ENCODE data around the gene GOSR1. TPM values are rescaled to one million over a fixed set of nuclear protein-coding genes. Genes with fewer than 3 reads are reported as not detected.

Gene GOSR1
- polyA plus RNA-seq, 1 of the 3 experiments (the other 2 are of a cell fraction), result 13.7 TPM

- WGBS (ENCODE audit: low lambda C conversion rate), result 63% methylated on average over 8 of the region's 8 CpGs
Observed at GRCh38 chr17:30557916-30558685, 80.9 kb downstream of the GOSR1 start.

More at GRCh38 chr17:30557916-30558685, 80.9 kb downstream of the GOSR1 start:
- Histone ChIP-seq H3K9ac (no peak overlapping the region), H3K4me1 (ENCODE audit: control insufficient read depth in 1 of 2, insufficient read depth in 2 of 2, low read depth in 1 of 2, low read length in 1 of 2) (no peaks in the 10 kb centered on the region), H2AFZ (ENCODE audit: low read depth) (no peak overlapping the region), H3K4me3 (ENCODE audit: low read depth in 2 of 2, low read length in 1 of 2) (no peak overlapping the region), H3F3A (replicated peaks; ENCODE audit: insufficient read depth) (no peaks in the 10 kb centered on the region), H3K4me2 (no peak overlapping the region), H3K27me3 (ENCODE audit: insufficient read depth) (no peaks in the 10 kb centered on the region), H3K79me2 (ENCODE audit: insufficient read depth) (no peaks in the 10 kb centered on the region), H3K9me2 (no peaks in the 10 kb centered on the region), H3K9me3 (no peaks in the 10 kb centered on the region), H4K20me1 (ENCODE audit: insufficient read depth) (no peaks in the 10 kb centered on the region), H3K27ac (ENCODE audit: low read depth in 2 of 2, low read length in 1 of 2) (no peak overlapping the region), H3K36me3 (replicated peaks in 1 of 2; ENCODE audit: control insufficient read depth in 1 of 2, insufficient read depth in 2 of 2, low read length in 1 of 2) (no peaks in the 10 kb centered on the region)
- CTCF ChIA-PET, result interaction anchor here (1.0 kb wide), 1 partner anchor 46 kb away, joined by 3 read pairs; no protein-coding TSS in a partner anchor
- DNase-seq, result no peak
- POLR2A ChIA-PET, result no interaction called here
- TF ChIP-seq SIN3A (IDR thresholded peaks at IDR 0.05; ENCODE audit: borderline replicate concordance, low read depth, low read length), result no peak
- TF ChIP-seq FOXJ3 (CRISPR knock-in tag; IDR thresholded peaks at IDR 0.05), result no peak
- TF ChIP-seq, protein P1, sequence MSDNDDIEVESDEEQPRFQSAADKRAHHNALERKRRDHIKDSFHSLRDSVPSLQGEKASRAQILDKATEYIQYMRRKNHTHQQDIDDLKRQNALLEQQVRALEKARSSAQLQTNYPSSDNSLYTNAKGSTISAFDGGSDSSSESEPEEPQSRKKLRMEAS (IDR thresholded peaks at IDR 0.05; ENCODE audit: low read depth), result no peak
- TF ChIP-seq GABPA (IDR thresholded peaks at IDR 0.05; ENCODE audit: low read depth), result no peak
- no peak for TF ChIP-seq TEAD4 (IDR thresholded peaks at IDR 0.05; ENCODE audit: borderline replicate concordance, insufficient read depth)
- TF ChIP-seq, protein P2, sequence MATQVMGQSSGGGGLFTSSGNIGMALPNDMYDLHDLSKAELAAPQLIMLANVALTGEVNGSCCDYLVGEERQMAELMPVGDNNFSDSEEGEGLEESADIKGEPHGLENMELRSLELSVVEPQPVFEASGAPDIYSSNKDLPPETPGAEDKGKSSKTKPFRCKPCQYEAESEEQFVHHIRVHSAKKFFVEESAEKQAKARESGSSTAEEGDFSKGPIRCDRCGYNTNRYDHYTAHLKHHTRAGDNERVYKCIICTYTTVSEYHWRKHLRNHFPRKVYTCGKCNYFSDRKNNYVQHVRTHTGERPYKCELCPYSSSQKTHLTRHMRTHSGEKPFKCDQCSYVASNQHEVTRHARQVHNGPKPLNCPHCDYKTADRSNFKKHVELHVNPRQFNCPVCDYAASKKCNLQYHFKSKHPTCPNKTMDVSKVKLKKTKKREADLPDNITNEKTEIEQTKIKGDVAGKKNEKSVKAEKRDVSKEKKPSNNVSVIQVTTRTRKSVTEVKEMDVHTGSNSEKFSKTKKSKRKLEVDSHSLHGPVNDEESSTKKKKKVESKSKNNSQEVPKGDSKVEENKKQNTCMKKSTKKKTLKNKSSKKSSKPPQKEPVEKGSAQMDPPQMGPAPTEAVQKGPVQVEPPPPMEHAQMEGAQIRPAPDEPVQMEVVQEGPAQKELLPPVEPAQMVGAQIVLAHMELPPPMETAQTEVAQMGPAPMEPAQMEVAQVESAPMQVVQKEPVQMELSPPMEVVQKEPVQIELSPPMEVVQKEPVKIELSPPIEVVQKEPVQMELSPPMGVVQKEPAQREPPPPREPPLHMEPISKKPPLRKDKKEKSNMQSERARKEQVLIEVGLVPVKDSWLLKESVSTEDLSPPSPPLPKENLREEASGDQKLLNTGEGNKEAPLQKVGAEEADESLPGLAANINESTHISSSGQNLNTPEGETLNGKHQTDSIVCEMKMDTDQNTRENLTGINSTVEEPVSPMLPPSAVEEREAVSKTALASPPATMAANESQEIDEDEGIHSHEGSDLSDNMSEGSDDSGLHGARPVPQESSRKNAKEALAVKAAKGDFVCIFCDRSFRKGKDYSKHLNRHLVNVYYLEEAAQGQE (IDR thresholded peaks at IDR 0.05; ENCODE audit: low read depth, low read length), result no peak
- no peak for TF ChIP-seq EZH2phosphoT487 (IDR thresholded peaks at IDR 0.05; ENCODE audit: borderline replicate concordance, low read depth)
- no peak for TF ChIP-seq TAF1 (IDR thresholded peaks at IDR 0.05; ENCODE audit: borderline replicate concordance, low read depth, low read length)
- TF ChIP-seq MXI1 (IDR thresholded peaks at IDR 0.05; ENCODE audit: low read depth, low read length), result no peak
- no peak for TF ChIP-seq RFX5 (IDR thresholded peaks at IDR 0.05; ENCODE audit: low read length)
- no peak for TF ChIP-seq ELF1 (IDR thresholded peaks at IDR 0.05)
- no peak for TF ChIP-seq FOSL2 (IDR thresholded peaks at IDR 0.05; ENCODE audit: borderline replicate concordance, low read depth)
- no peak for TF ChIP-seq EP300 (IDR thresholded peaks at IDR 0.05; ENCODE audit: borderline replicate concordance in 1 of 2, low read depth in 1 of 2, low read length in 1 of 2)
- no peak for TF ChIP-seq POLR2AphosphoS5 (IDR thresholded peaks at IDR 0.05; ENCODE audit: low read depth, low read length)
- TF ChIP-seq RCOR1 (IDR thresholded peaks at IDR 0.05; ENCODE audit: low read length), result no peak
- TF ChIP-seq, protein P3, sequence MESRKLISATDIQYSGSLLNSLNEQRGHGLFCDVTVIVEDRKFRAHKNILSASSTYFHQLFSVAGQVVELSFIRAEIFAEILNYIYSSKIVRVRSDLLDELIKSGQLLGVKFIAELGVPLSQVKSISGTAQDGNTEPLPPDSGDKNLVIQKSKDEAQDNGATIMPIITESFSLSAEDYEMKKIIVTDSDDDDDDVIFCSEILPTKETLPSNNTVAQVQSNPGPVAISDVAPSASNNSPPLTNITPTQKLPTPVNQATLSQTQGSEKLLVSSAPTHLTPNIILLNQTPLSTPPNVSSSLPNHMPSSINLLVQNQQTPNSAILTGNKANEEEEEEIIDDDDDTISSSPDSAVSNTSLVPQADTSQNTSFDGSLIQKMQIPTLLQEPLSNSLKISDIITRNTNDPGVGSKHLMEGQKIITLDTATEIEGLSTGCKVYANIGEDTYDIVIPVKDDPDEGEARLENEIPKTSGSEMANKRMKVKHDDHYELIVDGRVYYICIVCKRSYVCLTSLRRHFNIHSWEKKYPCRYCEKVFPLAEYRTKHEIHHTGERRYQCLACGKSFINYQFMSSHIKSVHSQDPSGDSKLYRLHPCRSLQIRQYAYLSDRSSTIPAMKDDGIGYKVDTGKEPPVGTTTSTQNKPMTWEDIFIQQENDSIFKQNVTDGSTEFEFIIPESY (IDR thresholded peaks at IDR 0.05; ENCODE audit: borderline replicate concordance, low read depth), result no peak
- no peak for TF ChIP-seq NFIC (IDR thresholded peaks at IDR 0.05; ENCODE audit: borderline replicate concordance)
- no peak for TF ChIP-seq MEF2A (IDR thresholded peaks at IDR 0.05; ENCODE audit: borderline replicate concordance, low read depth)
- TF ChIP-seq, protein P4, sequence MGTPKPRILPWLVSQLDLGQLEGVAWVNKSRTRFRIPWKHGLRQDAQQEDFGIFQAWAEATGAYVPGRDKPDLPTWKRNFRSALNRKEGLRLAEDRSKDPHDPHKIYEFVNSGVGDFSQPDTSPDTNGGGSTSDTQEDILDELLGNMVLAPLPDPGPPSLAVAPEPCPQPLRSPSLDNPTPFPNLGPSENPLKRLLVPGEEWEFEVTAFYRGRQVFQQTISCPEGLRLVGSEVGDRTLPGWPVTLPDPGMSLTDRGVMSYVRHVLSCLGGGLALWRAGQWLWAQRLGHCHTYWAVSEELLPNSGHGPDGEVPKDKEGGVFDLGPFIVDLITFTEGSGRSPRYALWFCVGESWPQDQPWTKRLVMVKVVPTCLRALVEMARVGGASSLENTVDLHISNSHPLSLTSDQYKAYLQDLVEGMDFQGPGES (IDR thresholded peaks at IDR 0.05; ENCODE audit: low read depth, low read length), result no peak
